ENCODE results near the gene CENPS. TPM values are rescaled to one million over a fixed set of nuclear protein-coding genes. Genes with fewer than 3 reads are reported as not detected.

Gene CENPS
- total and polyA plus RNA-seq, 2 of the 13 experiments (the other 11 are each of a cell fraction or from before 2014, with no cell fraction given), result 3.3 to 22.0 TPM

- no peak for TF ChIP-seq ATRX (CRISPR knock-in tag; IDR thresholded peaks at IDR 0.05; ENCODE audit: borderline replicate concordance)
- no peak for TF ChIP-seq ZNF672 (CRISPR knock-in tag; IDR thresholded peaks at IDR 0.05)
- no peak for TF ChIP-seq ZNF431 (CRISPR knock-in tag; IDR thresholded peaks at IDR 0.05; ENCODE audit: borderline replicate concordance, low read depth)
- TF ChIP-seq ZNF232 (CRISPR knock-in tag; IDR thresholded peaks at IDR 0.05; ENCODE audit: borderline replicate concordance), result no peak; the same call in 1 of the 2 replicates
- peak; percentile 42 for TF ChIP-seq CBX1 (IDR thresholded peaks at IDR 0.05; ENCODE audit: low read depth)
- no peak for TF ChIP-seq KDM6A (CRISPR knock-in tag; IDR thresholded peaks at IDR 0.05; ENCODE audit: low read depth)
- peak; percentile 68; the same call in 1 of the 2 replicates for TF ChIP-seq ZNF792 (CRISPR knock-in tag; IDR thresholded peaks at IDR 0.05)
- TF ChIP-seq SETDB1 (CRISPR knock-in tag; IDR thresholded peaks at IDR 0.05; ENCODE audit: borderline replicate concordance), result no peak
- TF ChIP-seq TARDBP (CRISPR knock-in tag; IDR thresholded peaks at IDR 0.05), result peak; percentile 69
- no peak for TF ChIP-seq HMG20A (CRISPR knock-in tag; IDR thresholded peaks at IDR 0.05; ENCODE audit: borderline replicate concordance)
- TF ChIP-seq ZNF549 (CRISPR knock-in tag; IDR thresholded peaks at IDR 0.05), result no peak
- TF ChIP-seq ZNF407 (CRISPR knock-in tag; IDR thresholded peaks at IDR 0.05; ENCODE audit: not compliant biosample characterization), result no peak
- peak; percentile 92 for TF ChIP-seq RAD51 (IDR thresholded peaks at IDR 0.05; ENCODE audit: borderline replicate concordance)
- TF ChIP-seq U2AF2 (IDR thresholded peaks at IDR 0.05; ENCODE audit: low read depth, low read length), result 0 out of 2 replicates have a peak, but pooled peaks have one; percentile 73
- TF ChIP-seq ZNF225 (CRISPR knock-in tag; IDR thresholded peaks at IDR 0.05), result peak; percentile 72; the same call in 1 of the 2 replicates
- peak; percentile 87 for TF ChIP-seq TFDP2 (CRISPR knock-in tag; IDR thresholded peaks at IDR 0.05)
- no peak for TF ChIP-seq ZNF253 (CRISPR knock-in tag; IDR thresholded peaks at IDR 0.05; ENCODE audit: borderline replicate concordance)
- no peak for TF ChIP-seq EP300 (IDR thresholded peaks at IDR 0.05; ENCODE audit: low read depth in 2 of 2, low read length in 2 of 2)
- peak; percentile 36; the same call in 1 of the 2 replicates for TF ChIP-seq EP300 (CRISPR knock-in tag; IDR thresholded peaks at IDR 0.05; ENCODE audit: borderline replicate concordance)
- TF ChIP-seq SRSF9 (IDR thresholded peaks at IDR 0.05; ENCODE audit: borderline replicate concordance, insufficient read depth, low read depth, low read length, poor library complexity, severe bottlenecking), result no peak
- no peak; the same call in 1 of the 2 replicates for TF ChIP-seq SOX5 (CRISPR knock-in tag; IDR thresholded peaks at IDR 0.05; ENCODE audit: borderline replicate concordance)
Observed at GRCh38 chr1:10472220-10473144, 42.2 kb downstream of the CENPS start, which contains the start of gene DFFA (continued).
